Right lung (tissue), 5 donors: ENCODE results near the gene ABHD8. TPM values are rescaled to one million over a fixed set of nuclear protein-coding genes. Genes with fewer than 3 reads are reported as not detected.

Experiments used
- DNase-seq, 2 donors: peaks; one replicate each; pipeline ENCODE4 v3.0.0-alpha.2; 2013
- polyA plus RNA-seq, 5 donors: library from polyadenylated mRNA; unstranded; fragments of 120-200 nt; gene quantifications; one replicate each; pipeline versions ENCODE4 v1.2.1 to v1.2.3, GENCODE V29; 2013; ENCODE audit warnings: inconsistent platforms in 1 of 5, low replicate concordance in 1 of 5; ENCODE audit not compliant: insufficient read length in 5 of 5, insufficient read depth in 1 of 5

Gene ABHD8
- polyA plus RNA-seq, 5 donors = 5.9 to 15.2 (median 10.4) TPM

GRCh38 chr19:17334414-17335409 is 31.5 kb upstream of the ABHD8 start, which contains the start of gene ANO8:
ANO8 (minus strand) TSS chr19:17334855; CDS start chr19:17334670, 185 bp downstream.
- DNase-seq = peak; percentile 93 to 98

GRCh38 chr19:17333611-17334413 is 30.6 kb upstream of the ABHD8 start:
- no peak for DNase-seq

GRCh38 chr19:17332677-17333581 is 29.7 kb upstream of the ABHD8 start:
- no peak for DNase-seq

GRCh38 chr19:17332360-17332676 is 29.1 kb upstream of the ABHD8 start:
- no peak for DNase-seq

DNA sequence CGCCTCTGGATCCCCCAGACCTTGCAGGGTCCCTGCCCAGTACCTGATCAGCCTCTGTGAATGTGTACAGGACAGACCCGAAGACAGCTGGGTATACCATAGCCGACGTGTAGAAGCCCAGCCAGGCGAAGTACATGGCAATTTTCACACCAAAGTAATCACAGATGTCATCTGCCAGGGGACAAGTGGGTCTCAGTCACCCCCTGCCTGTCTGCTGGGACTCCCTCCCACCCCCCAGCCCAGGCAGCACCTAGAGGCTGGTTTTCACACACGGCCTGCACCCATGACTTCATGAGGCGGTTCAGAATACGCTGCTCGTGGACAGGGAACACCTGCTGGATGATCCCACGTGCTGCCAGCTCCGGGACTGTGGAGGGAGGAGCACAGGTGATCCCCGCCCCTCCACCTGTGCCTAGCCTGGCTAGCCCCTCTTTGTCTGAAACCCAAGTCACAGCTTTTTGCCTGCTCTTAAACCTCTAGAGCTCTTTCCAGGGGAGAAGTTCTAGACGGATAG is 27.9 kb upstream of the ABHD8 start:
- DNase-seq = no peak

DNA sequence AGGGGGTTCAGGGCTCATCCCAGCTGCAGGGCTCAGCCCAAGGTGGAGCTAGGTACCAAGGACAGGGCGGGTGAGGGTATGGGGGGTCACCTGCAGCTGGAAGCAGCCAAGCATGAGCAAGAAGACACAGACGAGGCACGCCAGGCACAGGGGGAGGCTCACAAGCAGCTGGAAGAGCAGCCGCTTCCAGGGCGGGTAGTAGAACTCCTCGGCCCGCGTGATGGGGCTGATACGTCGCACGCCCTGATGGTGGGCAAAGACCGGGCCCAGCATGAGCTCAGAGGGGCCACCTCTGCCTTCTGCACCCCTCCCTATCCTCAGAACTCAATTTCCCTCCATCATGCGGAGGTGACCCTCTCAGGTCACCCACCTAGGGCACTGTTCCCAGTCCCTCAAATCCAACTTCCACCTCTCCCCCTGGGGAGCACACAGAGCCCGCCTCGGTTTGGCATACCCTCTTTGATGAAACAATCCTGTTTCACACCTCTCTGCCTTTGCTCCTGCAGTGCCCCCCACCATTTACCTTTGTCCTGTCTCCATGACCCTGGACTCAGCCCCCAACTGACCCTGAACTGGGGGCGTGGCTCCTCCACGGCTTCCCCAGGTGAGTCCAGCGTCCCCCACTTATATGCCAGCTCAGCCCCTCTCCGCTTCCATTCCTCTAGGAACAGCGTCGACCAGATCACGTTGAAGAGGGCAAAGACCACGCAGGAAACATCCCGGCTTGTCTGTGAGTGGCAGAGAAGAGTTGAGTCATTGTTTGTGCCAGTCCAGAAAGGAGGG is 27.2 kb upstream of the ABHD8 start:
- no peak for DNase-seq

DNA sequence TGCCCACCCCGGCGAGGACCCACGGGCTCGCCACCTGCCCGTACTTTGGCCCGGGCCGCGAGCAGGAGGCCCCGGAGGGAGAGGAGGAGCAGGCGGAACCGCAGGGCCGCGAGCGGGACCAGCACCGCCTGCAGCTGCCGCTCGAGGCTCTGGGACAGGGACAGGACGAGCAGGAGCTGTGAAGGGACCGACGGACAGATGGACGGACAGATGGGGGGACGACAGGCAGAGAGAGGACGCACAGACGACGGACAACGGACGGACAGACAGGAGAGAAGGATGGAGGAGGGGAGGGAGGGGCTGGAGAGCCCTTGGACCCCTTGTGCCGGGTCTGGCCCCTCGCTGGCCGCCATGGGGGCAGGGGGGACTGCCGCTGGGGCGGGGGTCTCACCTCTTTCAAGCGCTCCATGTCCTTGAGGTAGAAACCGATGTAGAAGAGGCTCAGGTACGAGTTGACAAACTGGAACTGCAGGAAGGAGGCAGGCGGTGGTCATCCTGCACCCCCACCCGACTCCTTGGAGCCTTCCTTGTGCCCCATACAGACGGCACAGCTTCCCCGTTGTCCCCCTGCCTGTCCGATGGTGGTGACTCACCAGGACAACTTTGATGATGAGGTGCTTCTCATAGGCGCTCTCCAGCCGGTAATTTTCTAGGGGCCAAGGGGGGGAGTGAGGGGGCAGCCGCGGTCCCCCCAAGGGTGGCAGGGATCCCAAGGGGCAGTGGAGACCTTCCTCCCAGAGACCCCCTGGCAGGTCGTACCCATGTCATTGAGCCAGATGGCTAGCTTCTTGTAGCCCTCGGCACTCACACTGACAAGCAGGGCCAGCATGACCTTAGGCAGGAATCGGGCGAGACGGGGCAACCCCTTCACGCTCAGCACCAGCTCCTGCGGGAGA is 26.4 kb upstream of the ABHD8 start:
- no peak for DNase-seq

GRCh38 chr19:17328517-17329365 is 25.5 kb upstream of the ABHD8 start:
- no peak for DNase-seq

DNA sequence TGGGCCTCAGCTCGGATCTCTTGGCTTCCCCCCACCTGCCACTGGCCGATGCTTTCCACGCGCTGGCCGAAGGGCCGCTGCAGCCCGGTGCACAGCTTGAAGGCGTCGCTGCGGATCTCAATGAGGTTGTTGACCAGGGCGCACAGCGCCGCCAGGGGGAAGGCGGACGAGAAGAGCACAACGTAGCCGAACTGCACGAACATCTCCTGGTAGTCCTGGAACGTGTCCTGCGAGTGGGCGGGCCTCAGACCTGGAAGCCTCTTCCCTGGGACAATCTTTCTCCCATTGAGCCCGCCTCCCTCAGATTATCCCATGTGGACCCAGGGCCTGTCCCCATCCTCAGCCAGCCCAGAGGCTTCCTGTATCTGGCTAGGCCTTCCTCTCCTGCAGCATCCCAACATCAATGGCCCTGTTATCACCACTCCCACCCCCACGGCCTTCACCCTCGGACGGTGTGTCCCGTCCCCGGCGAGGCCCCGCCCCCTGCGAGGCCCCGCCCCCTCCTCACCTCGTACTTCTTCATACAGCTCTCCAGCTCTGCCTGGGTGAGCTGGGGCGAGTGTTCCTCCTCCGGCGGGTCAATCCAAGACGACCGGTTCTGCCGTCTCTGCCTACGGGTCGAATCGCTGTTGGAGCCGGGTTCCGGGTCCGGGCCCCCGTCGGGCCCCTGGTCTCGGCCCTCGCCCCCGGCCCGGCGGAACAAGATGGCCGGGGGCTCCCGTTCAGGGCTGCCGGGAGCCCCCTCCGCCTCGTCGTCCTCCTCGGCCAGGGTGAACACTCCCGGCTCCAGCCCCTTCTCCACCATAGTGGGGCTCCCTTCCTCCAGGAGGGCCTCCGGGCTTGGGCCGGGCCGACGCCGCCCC is 24.7 kb upstream of the ABHD8 start:
- DNase-seq = peak in 1 of 2 donors; percentile 29

GRCh38 chr19:17327068-17327653 is 23.9 kb upstream of the ABHD8 start:
- DNase-seq = no peak

- no peak for DNase-seq
These were observed 23.4 kb upstream of the ABHD8 start for GRCh38 chr19:17326595-17326966.

- no peak for DNase-seq
These were observed 22.8 kb upstream of the ABHD8 start for GRCh38 chr19:17325881-17326594.

GRCh38 chr19:17325133-17325532 is 21.9 kb upstream of the ABHD8 start:
- no peak for DNase-seq

GRCh38 chr19:17324357-17325114 is 21.3 kb upstream of the ABHD8 start:
- DNase-seq = no peak

DNA sequence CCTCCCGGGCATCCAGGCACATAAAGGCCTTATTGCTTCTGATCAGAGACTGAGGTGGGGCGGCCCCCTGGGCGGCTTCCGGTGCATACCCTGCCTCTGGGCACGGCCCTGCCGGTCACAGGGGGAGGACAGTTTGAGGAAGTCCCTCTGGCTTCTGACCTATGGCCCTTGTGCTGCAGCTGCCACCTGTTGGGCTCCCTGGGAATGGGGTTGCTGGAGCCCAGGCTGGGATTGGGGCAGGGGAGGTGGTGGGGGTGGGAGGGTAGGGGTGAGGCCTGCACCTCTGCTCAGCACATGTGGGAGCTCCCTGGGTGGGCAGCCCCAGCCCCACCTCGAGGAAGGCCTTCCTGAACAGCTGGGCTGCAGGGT is 20.7 kb upstream of the ABHD8 start:
- DNase-seq = no peak
